Stimulated activated CD8-positive, alpha-beta memory T cell treated with anti-CD3 and anti-CD28 coated beads, Interleukin-7, amount 100 ng/mL, for 4 hours (primary cell): ENCODE data around the gene JMJD8.

Source experiments
- DNase-seq, 2 donors: peaks; one replicate each; pipeline ENCODE4 v3.0.0-alpha.2; 2020; ENCODE audit warnings: low read depth in 2 of 2

Gene JMJD8

DNA sequence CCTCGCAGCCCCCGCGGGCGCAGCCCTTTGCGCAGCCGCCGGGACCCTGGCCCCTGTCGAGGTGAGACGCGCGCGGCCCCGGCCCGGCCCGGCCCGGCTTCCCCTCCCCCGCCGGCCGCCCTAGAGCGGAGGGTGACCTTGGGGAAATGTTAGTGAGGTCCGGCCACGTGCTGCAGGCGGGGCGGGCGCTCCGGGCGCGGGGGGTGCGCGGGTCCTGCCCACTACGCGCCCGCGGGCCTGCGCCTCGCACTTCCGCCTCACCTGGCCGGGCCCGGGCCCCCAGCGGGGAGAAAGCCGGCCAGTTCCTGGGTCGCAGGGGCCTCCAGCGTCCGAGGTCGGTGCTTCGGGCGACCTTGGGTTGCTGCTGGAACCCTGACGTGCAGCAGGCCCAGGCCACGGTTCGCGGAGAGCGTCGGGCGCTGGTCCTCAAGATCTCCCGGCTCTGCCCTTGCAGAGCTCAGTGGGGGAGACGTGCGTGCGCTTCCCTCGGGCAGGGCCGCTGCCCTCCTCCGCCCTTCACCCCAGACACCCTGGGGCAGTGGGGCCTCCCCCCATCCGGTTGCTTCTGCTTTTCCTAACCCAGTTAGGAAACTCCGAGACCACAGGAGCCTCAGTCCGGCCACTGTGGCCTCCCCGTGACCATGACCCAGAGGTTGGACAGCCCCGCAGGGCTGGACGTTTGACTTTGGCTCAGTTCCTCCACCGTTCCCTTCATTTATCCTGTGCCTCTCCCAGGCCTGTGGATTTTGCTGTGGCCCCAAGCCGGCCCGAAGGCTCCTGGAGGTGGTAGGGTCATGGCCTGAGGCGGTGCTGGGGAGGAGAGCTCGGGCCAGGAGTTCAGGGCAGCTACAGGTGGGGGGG, 41.7 kb downstream of the JMJD8 start:
- no peak for DNase-seq

DNA sequence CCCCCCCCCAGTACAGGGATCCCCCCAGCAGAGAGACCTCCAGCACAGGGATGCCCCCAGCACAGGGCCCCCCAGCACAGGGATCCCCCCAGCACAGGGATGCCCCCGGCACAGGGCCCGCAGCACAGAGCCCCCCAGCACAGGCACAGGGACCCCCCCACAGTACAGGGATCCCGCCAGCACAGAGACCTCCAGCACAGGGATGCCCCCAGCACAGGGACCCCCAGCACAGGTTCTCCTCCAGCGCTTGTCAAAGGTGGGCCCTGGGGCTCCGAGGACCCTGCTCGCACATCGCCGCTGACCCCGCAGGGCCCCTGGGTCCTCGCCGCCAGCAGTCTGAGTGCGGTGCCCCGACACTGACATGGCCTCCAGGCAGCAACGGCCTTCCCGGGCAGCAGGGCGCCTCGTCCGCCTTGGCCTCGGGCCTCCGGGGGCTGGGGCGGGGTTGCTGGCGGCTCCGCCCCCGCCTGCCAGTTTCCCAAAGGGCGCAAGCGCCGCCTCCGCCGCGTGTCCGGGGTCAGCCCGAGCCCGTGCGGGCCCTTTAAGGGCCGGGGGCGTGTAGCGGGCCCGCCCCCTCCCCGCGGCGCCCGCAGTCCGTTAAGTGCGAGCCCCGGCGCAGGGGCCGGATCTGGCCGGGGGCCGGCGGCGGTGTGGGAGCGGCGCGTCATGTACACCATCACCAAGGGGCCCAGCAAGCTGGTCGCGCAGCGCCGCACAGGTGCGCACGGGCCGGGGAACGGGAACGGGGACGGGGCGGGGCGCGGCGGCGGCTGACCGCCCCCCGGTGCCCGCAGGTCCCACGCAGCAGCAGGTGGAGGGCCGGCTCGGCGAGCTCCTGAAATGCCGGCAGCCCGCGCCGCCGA, 42.6 kb downstream of the JMJD8 start, which contains the start of gene MCRIP2:
MCRIP2 (plus strand) TSS at position 503 of the 863 bp plus-strand sequence; CDS start at position 667, 164 bp downstream.
- peak; percentile 25 to 63 for DNase-seq

DNA sequence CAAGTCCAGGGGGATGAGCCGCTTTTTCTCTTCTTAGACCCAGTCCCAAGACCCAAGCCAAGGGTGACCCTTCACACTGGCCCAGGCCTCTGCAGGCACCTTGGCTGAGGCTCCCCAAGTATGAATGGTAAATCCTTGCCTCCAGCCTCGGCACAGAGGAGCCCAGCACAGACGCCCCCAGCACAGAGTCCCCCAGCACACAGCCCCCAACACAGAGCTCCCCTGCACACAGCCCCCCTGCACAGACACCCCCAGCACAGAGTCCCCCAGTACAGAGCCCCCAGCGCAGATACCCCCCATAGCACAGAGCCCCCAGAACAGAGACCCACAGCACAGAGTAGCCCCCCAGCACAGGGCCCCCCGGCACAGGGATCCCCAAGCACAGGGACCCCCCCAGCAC, 43.5 kb downstream of the JMJD8 start:
- no peak for DNase-seq

DNA sequence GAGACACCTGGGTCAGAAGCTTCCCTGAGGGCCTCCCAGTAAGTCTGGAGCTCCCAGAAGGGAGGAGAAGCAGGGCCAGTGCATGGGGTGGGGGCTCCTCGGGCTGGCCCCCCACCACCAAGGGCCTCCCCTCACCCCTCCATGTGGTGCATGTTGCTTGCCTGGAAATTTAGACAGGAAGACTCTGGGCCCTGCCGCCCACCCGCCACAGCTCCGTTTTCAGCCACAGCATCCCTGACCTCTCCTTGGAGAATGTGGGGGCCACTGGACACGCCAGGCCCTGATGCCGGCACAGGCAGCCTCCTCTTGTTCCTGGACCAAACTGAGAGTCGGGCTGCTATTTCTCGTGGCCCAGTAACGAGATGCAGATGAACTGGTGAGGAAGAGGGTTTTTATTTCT, 45.3 kb downstream of the JMJD8 start:
- no peak for DNase-seq

DNA sequence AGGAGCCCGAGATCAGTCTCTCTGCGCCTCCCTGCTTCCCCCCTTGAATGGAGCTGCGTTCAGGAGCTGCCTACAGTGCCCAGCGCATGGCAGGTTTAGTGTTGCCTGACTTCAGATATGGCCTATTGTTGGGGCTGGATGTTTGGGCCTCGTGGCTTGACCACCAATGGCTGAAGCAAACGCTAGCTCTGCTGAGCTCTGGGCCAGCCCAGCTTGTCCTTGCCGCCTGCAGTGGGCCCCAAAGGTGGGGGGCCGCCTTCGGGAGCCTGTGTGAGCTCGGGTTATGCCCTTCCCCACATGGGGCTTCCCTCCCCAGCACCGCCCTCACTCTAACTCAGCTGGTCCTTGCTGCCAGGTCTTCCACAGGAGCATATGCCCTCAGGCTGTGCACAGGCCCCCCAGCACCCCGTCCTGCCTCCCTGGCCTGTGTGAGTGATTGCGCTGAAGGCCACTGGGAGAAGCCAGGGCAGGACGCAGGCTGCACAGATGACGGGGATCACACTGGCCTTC, 46.0 kb downstream of the JMJD8 start:
- no peak for DNase-seq

DNA sequence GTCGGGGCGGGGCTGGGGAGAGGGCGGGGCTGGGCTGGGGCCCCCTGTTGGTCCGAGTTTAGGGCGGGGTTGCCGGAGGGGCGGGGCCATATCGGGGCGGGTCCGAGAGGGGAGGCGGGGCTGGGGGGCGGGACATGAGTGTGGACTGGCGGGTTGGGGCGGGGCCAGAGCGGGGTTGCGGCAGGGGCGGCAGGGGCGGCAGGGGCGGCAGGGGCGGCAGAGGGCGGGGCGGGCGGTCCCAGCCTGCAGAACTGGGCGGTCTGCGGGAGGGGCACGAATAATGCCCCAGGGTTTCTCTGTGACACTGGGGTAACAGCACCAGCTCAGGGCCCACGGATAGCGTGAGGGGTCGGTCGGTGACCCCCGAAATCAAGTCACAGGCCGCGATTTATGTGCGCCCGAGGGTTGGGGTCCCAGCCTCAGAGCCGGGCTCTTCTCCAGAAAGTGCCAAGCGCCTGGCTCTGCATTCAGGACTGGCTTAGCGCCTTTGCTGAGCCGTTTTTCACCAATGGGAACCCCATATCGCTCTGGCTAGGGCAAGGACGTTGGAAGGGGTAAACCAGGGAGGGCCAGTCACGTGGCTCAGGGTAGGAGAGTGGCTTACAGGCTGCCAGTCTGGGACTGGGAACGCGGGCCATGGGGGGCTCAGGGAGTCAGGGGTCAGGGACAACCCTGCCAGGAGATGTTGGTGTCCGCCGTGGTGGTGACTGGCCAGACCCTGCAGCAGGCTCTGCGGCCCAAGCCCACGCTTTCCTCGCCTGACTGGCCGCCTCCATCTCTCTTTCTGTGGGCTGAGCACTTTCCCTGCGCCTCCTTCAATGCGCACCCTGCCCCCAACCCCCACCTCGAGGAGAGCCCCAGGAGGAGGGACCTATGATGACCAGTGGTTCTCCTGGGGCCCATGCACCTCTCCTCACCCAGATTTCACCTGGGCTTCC, 46.8 kb downstream of the JMJD8 start:
- DNase-seq: peak; percentile 79 to 81

DNA sequence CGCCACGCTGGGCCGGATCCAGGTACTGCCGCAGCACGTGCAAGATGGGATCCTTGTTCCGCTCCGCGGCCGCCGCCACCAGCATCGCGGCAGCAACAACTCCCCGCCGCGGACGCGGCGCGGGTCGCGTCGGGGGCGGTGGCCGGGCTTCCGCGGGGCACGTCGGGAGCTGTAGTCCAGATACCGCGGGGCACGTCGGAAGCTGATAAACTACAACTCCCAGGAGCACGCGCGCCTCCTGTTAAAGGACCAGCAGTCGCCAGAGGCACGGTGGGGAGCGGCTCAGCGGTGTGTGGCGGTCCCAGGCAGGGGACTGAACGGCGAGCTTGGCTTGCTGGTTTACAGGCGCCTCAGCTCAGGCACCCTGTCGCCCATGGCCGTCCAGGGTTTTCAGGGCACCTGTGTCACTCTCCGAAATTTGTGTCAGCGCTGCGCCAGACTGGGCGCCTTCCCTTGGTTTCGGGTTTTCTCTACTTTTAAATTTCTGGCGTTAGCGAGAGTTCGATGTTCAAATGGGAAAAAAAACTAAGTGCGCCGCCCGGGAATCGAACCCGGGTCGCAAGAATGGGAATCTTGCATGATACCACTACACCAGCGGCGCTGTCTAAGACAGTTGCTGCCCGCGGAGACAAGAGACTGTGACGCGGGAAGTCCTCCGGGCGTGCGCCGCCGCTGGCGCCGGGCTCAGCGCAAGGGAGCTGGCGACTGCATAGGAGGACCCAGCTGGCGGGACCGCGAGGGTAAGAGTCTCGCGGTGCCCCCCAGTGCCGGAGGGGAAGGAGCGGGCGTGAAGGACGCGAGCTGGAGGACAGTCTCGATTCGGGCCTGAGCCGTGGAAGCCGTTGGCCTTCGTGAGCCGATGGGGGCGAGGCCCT, 47.7 kb downstream of the JMJD8 start, which contains the start of gene METTL26:
METTL26 (minus strand) TSS at position 100 of the 875 bp plus-strand sequence; CDS start at position 85, 15 bp downstream.
- peak; percentile 85 to 89 for DNase-seq

DNA sequence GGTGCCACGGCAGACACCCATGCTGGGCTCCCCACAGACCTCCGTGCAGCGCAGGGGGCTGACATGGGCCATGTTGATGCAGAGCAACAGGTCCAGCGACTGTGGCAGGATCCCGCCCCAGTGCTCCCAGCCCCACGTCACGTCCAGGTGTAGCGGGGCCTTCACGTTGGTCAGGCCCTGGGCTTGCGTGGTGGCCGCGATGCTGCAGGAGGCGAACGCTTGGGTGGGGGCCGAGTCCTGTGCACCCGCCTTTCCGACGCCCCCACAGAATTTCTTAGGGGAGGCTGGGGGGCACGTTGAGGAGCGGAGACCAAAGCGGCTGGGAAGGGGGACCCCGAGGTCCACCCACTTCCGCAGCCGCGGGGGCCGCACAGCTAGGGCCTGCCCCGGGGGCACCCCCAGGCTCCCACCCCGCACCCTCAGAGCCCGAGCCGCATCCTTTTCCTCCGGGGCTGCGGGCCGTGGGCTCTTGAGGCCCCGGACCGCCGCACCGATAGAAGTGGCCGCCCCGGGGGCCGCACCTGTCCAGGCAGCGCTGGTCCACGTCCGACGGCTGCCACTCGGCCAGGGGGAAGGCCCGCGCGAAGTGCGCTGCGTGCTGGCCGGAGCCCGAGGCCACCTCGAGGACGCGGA, 48.4 kb downstream of the JMJD8 start:
- DNase-seq: no peak

DNA sequence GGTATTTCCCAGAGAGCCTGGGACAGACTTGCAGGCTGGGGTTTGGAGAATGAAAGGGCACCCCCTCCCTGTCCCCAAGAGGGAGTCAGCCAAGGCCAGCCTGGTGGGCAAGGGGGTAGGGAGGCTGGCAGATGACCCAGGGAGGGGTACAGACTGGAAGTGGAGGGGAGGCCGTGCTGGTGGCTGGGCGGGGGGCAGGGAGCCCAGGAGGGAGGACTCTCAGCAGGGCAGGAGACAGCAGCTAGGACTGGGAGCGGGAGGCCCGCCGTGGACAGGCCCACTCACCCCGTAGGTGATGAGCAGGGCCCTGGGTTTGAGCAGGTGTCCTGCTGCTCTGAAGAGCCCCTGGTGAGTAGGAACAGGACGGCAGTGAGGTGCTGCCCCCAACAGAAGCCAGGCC, 49.1 kb downstream of the JMJD8 start:
- no peak for DNase-seq

DNA sequence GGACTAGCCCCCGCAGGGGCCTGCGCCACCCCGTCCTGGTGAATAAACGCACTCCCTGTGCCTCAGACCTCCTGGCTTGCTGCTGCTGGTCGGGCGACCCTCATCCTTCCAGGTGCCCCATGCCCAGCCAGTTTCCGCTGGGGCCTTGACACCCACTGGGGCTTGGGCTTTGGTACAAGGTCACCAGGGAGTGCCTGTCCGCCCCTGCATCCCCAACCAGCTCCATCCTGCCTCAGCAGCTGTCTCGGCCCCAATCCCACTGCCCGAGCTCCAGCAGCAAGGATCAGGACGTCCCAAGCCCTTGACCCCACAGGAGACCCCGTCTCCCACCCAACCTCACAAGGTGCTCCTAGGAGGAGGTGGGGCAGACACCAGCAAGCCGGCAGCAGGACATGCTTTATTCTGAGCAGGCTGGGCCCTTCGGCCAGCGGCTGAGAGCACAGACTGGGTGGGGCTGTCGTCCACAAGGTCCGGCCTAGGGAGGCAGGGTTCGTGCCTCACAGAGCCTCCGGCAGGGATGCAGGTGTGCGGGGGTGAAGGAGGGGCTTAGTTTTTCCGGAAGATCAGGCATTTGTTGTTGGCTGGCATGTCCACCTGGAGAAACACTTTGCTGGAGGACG, 50.0 kb downstream of the JMJD8 start:
- no peak for DNase-seq

DNA sequence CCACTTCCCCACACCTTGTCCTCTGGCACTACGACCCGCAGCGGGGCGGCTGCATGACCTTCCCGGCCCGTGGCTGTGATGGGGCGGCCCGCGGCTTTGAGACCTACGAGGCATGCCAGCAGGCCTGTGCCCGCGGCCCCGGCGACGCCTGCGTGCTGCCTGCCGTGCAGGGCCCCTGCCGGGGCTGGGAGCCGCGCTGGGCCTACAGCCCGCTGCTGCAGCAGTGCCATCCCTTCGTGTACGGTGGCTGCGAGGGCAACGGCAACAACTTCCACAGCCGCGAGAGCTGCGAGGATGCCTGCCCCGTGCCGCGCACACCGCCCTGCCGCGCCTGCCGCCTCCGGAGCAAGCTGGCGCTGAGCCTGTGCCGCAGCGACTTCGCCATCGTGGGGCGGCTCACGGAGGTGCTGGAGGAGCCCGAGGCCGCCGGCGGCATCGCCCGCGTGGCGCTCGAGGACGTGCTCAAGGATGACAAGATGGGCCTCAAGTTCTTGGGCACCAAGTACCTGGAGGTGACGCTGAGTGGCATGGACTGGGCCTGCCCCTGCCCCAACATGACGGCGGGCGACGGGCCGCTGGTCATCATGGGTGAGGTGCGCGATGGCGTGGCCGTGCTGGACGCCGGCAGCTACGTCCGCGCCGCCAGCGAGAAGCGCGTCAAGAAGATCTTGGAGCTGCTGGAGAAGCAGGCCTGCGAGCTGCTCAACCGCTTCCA, 50.6 kb downstream of the JMJD8 start:
- DNase-seq: no peak

DNA sequence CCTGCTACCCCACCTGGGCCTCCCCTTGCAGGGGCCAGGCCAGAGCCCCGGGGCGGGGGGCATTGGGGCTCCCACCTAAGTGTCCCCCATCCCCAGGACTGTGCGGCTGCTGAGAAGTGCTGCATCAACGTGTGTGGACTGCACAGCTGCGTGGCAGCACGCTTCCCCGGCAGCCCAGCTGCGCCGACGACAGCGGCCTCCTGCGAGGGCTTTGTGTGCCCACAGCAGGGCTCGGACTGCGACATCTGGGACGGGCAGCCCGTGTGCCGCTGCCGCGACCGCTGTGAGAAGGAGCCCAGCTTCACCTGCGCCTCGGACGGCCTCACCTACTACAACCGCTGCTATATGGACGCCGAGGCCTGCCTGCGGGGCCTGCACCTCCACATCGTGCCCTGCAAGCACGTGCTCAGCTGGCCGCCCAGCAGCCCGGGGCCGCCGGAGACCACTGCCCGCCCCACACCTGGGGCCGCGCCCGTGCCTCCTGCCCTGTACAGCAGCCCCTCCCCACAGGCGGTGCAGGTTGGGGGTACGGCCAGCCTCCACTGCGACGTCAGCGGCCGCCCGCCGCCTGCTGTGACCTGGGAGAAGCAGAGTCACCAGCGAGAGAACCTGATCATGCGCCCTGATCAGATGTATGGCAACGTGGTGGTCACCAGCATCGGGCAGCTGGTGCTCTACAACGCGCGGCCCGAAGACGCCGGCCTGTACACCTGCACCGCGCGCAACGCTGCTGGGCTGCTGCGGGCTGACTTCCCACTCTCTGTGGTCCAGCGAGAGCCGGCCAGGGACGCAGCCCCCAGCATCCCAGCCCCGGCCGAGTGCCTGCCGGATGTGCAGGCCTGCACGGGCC, 51.4 kb downstream of the JMJD8 start:
- DNase-seq: no peak

DNA sequence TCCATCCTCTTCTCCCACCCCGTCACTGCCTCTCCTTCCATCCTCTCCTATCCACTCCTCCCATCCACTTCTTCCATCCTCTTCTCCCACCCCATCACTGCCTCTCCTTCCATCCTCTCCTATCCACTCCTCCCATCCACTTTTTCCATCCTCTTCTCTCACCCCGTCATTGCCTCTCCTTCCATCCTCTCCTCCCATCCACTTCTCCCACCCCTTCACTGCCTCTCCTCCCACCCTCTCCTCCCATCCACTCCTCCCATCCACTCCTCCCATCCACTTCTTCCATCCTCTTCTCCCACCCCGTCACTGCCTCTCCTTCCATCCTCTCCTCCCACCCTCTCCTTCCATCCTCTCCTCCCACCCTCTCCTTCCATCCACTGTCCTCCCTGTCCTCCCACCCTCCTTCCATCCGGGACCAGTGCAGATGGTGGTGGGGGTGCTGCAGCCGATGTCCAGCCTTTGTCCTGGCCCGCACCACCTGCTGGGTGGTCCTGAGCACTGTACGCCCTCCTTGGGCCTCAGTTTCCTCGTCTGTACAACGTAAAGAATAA, 52.3 kb downstream of the JMJD8 start:
- DNase-seq: no peak
